ENCODE results near the gene CMTM5.

The CMTM5 gene

DNA sequence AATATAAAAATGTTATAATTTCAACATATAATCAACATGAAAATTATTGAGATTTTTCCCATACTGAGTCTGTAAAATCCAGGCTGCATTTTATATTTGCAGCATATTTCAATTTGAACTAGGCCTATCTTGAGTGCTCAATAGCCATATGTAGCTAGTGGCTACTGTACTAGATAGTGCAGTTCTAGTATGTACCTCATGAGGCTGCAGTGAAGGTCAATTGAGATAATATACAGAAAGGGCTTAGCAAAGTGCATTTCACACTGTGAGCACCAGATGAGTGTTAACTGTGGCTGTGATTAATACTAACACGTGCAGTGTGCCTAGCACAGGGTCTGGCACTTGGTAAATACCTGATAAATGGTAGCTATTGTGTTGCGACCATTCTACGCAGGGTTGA lies 18.8 kb upstream of the CMTM5 start:
- DNase-seq (ENCODE audit: low read depth in 2 of 2): no peak

DNA sequence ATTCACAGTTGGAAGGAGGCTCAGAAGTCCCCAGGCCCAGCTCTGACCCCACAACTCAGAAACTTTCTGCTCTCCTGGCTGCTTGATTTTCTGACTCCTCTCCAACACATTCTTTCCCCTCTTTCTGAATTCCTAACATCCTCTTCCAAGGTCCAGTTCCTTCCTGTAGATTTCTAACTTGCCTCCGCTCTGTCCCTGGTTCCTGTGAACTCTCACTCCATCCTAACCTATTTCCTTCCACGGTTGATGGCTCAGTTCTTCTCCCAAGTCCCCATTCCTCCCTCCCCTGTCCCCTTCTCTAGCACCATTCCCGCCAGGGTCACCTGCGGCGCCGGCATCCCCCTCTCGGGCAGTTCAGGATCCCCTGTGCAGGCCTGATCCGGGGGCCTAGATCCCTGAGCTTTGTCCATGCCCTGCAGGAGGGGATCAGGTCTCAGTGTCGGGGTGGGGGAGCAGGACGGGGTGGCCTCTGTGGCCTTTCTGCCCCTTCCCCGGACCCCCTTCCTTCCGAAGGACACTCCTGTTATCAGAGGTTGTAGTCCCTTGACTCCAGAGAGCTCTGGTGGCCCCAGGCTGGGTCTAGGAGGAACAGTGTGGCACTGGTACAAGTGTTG lies 18.2 kb upstream of the CMTM5 start:
- no peak for DNase-seq (ENCODE audit: low read depth in 2 of 2)

DNA sequence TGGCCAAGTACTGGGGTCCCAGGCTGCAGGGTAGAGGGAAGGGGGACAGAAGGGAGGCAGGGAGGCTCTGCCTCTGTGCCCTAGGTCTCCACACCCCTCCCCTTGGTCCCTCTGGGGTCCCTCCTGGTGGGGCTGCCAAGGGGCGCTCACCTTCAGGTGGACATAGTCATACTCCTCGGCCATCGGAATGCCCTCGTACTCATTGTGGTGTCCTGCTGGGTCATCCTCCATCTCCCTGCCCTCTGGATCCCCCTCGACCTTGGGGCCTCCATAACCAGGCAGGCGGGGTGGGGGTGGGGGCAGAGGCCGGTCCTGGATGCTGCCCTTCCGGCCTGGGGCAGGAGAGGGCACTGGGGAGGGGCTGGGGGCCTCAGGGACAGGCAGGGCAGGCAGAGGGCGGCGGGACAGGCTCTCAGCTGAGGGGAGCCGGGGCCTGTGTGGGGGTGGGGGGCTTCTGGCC lies 17.6 kb upstream of the CMTM5 start:
- DNase-seq (ENCODE audit: low read depth in 2 of 2): no peak

DNA sequence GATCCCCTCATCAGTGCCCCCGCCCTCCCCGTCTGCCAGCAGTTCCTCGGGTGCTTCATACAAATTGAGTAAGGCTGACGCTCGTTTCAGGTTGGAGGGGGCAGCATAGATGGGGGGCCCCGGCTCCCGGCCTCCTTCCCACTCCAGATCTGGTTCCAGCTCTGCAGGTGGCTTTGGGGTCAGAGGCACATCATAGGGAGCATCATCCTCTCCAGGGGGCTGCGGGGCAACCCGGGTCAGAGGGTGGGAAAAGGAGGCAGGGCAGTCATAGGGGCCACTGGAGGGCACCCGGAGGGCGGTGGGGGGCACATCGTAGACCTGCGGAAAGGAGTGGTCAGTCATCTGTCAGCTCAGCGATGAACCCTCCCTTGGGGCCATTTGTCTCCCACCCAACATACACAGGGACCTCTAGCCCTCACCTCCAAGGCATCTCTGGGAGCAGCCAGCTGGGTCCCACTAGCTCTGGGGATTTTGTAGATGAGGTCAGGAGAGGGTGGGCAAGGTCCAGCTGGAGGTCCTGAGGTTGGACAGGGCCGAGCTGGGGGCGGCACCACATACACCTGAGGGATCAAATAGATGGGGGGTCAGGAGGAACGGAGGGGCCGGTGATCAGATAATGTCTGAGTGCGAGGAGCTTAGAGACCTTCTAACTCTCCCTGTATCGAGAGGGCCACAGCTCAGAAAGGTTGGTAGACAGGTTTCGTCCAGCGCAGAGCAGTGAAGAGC lies 17.0 kb upstream of the CMTM5 start:
- DNase-seq (ENCODE audit: low read depth in 2 of 2): no peak

DNA sequence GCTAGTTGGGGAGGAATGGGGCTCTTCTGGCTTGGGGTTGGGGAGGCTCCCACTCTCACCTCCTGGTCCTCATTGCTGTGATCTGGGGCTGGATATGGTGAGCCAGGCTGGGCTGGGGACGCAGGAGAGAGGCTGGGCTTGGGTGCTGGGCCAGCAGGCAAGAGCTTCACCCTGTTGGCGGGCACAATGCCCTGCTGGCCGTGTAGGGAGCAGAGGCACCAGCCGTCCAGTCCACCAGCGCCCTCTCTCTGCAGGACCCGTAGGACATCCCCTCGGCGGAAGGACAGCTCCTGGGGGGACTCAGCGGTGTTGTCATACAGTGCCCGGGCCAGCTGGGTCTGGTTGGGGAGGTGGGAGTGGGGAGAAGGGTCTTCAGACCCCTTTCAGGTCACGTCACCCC lies 16.4 kb upstream of the CMTM5 start:
- no peak for DNase-seq (ENCODE audit: low read depth in 2 of 2)

DNA sequence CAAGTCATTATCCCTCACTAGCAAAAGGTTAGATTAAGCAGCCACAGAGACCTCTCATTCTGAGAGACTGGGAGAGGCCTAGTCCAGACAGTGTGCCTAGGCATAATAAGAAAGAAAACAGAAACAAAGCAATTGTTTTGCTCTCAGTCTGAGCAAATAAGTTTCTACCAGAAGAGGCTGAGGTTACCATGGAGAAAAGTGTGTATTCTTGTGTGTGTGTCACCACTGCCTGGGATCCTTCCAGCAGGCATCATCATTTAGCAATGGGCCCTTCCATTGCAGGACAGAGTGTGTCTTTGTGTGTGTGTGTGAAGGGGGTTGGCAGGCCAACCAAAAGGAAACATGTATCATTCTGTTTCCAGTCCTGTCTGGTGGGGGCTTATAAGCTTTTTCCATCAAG lies 15.5 kb upstream of the CMTM5 start:
- no peak for DNase-seq (ENCODE audit: low read depth in 2 of 2)

DNA sequence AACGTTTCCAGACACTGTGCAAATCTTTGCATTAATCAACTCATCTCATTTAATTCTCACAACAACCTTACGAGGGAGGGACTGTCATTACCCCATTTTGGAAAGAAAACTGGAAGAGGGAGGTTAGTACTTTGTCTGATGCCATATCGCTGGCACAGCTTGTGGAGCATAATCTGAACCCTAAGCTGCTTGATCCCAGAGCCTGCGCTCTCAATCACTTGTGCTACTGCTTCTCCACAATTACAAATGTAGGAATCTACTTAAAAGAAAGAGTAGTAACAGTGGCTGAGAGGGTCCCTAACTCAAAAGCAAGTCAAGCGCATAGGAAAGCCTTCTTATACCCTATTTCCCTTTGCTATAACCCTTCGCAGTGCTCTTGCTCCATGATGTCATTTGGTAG lies 15.1 kb upstream of the CMTM5 start:
- DNase-seq (ENCODE audit: low read depth in 2 of 2): no peak

DNA sequence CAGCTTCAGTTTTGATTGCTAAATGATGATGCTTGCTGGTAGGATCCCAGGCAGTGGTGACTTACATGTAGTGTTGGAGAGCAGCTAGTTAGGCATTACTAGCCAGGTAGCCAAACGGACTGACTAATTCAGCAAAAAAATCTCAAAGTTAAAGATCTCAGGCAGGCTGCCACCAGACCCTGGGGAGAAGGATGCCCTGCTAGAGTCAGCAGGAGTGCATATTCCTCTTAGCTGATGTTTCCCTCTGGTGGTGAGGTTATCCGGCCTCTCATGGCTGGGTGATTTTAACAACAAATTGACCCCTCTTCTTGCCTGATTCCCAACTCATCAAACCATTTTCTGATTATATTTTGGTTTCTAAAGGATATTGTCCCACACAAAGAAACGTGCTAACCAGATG lies 14.6 kb upstream of the CMTM5 start:
- no peak for DNase-seq (ENCODE audit: low read depth in 2 of 2)

DNA sequence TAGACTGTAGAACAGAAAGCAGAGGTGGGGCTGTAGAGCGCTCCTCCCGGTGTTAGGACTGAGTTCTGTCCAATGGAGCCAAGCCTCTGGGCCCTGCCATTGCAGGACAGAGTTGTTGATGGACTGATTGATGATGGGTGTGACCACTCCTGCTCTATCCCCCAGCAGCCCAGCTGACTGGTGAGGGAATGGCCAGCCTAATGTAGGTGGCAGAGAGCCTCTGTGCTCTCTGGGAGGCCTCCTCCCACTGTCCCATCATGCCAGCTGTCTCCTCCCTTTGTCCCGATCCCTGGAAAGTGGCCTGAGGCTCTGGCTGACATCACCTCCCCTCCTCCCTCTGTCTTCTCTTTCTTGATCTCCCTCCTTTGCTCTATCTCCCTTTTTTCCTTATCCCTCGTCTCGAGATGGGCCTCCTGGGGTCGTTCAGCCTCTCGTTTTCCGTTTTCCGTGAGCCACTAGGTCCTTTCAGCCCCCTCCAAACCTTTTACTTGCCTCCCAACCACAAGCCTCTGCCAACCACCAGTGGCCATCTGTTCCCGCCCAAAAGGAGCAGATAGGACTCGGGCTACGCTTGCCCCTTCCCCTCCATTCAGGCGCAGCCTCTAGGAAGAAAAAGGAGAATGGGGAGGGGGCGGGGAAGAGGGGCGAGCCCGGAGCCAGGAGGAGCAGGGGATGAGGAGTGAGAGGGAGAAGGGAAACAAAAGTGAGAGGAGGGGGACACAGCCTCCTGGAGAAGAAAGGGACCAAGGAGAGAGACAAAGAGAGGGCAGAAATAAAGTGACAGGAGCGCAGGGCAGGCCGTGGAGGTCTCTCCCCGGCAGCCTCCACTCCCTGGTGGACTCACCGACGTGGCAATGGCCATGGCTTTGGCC lies 12.4 kb upstream of the CMTM5 start:
- DNase-seq (ENCODE audit: low read depth in 2 of 2): no peak

DNA sequence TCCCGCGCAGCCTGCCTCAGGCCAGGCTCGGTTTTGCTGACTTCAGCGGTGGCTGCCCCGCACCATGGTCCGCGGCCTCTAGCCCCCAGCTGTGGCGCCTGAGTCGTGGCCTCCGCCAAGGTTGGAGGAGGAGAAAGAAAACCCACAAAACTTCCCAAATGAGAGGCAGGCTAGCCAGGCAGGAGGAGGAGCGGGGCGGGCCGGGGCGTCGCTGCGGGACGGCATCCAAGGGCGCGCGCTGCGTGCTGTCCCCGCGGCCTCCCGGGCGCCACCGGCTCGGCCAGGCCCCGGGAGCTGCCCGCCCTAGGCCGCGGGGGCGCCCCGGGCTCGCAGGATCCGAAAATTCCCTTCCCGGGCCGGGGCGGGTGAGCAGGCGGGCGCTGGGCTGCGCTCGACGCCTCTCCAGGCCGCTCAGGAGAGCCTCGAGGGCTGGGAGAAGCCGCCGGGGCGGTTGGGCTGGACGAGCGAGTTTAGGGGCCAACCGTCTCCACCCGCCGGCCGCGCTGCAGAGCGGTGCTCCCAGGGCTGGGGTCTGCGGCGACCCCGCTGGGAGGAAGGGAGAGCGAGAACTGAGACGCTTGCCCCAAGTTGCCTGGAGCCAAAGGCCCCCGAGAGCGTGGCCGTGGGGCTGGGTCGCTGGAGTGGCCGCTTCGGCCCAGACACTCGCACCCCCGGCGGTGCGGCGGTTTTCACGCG lies 11.7 kb upstream of the CMTM5 start, which contains the start of gene EFS:
Gene EFS (minus strand): TSS at position 137 of the 696 bp plus-strand sequence. CDS start 147 bp downstream, outside the sequence.
- no peak for DNase-seq (ENCODE audit: low read depth in 2 of 2)

DNA sequence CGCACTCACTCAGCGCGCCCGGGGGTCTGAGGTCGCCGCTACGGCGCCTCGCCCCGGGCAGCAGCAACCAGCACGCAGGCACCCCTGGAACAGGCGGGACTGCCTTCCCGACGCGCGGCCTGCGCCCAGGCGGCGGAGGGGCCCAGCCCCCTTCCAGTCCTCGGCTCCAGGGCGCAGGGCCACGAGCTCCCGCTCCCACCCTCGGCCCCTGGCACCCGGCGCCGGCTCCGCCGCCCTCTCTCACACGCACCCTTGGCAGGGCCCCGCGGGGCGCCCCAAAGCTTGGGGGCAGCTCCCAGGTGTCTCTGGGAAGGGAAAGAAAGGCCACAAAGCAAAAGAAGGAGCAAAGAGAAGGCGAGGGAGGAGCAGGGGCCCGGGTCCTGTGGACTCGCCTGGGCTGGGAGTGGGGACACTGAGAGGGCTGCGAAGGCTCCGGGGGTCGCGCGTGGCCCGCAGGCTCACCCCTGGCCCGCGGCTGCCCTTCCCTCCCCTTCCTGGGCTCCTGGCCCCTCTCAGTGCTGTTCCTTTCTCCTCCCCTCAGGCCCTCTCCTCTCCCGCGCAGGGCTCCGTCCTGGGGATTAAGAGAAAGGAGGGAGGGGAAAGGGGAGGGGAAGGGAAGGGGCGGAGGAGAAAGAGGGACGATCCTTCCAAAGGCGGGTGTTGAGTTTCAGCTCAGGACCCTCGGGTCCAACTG lies 11.0 kb upstream of the CMTM5 start:
- no peak for DNase-seq (ENCODE audit: low read depth in 2 of 2)

DNA sequence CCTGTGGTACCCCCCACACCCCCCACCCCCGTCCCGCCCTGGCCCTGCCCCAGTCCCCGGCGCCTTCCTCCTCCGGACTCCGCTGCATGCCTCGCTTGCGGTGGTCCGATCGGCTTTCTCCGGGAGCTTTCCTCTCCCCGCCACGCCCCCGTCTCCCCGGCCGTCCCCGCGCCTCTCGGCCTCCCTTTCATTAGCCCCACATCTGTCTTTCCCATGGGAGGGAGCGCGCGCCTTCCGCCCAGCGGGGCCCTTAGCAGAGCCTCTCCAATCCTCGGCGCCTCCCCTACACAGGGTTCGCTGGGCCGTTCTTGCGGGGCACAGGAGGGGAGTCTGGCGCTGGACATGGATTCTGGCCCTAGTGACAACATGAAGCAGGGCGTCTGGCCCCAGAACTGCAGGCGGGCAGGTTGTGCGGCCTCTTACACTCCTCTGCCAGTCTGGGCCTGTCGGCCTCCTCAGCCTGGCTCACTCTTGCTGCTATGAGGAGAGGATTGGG lies 10.4 kb upstream of the CMTM5 start:
- DNase-seq (ENCODE audit: low read depth in 2 of 2): no peak

DNA sequence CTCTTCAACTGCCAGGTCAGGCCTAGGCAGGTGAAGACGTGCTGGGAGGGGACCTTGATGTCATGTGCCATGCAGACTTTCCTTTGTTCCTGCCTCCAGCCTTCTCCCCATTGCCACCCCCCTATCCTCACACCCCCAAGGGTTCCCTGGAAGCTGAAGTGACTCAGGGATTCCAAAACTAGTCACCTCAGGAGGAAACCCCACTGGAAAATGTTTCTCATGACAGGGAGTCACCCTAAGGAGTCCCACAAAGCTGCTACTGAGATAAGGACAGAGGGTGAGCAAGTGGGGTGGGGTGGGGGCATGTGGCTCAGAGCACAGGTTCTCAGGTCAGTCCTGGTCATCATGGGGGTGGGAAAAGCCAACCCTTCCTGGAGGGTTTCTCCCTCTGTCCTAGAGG lies 6.6 kb upstream of the CMTM5 start:
- no peak for DNase-seq (ENCODE audit: low read depth in 2 of 2)

DNA sequence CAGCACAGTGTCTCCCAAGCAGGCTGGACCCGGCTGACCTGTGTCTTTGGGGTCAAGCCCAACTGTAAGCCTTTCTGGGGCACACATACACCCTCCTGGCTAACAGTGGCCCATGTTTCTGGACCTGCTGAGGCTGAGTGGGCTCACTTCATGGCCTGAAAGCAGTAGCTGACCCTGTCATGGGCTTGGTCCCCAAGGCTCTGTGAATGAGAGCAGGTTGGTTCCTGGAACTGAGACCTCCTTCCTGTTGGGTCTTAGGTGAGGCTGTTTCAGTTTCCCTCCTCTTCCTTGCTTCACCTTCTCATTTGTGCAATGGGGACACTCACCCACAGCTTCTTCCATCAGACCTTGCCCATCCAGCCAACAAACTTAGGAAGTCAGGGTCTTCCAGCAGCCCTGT lies 5.0 kb upstream of the CMTM5 start:
- DNase-seq (ENCODE audit: low read depth in 2 of 2): no peak

DNA sequence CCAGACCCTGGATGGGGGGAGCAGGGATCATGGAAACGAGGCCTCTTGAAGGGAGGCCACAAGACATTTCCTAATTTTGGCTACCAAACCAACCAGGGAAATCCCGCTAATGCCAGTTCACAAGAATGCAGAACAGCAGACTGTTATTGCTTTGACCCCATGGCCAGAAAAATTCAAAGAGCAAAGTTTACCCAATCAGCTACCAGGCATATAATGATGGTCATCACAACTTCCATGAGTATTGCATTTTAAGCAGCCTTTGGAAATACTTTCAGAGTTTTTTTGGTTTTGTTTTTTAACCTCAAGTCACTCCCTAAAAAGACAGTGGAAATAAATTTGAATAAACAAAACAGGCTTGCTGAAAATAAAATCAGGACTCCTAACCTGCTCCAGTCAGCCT lies 4.3 kb upstream of the CMTM5 start, which contains the start of gene IL25:
Gene IL25 (plus strand): TSS at position 301 of the 400 bp plus-strand sequence.
- DNase-seq (ENCODE audit: low read depth in 2 of 2): no peak

DNA sequence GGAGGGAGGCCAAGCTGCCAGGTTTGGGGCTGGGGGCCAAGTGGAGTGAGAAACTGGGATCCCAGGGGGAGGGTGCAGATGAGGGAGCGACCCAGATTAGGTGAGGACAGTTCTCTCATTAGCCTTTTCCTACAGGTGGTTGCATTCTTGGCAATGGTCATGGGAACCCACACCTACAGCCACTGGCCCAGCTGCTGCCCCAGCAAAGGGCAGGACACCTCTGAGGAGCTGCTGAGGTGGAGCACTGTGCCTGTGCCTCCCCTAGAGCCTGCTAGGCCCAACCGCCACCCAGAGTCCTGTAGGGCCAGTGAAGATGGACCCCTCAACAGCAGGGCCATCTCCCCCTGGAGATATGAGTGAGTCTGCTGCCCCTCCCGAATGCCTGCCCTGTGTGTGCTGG lies 3.8 kb upstream of the CMTM5 start:
- DNase-seq (ENCODE audit: low read depth in 2 of 2): no peak

DNA sequence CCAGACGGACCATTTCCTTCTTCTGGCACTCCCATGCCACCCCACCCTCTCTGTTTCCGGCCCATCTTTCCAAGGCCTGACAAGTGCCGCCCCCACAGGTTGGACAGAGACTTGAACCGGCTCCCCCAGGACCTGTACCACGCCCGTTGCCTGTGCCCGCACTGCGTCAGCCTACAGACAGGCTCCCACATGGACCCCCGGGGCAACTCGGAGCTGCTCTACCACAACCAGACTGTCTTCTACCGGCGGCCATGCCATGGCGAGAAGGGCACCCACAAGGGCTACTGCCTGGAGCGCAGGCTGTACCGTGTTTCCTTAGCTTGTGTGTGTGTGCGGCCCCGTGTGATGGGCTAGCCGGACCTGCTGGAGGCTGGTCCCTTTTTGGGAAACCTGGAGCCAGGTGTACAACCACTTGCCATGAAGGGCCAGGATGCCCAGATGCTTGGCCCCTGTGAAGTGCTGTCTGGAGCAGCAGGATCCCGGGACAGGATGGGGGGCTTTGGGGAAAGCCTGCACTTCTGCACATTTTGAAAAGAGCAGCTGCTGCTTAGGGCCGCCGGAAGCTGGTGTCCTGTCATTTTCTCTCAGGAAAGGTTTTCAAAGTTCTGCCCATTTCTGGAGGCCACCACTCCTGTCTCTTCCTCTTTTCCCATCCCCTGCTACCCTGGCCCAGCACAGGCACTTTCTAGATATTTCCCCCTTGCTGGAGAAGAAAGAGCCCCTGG lies 1.2 kb upstream of the CMTM5 start:
- DNase-seq (ENCODE audit: low read depth in 2 of 2): no peak

DNA sequence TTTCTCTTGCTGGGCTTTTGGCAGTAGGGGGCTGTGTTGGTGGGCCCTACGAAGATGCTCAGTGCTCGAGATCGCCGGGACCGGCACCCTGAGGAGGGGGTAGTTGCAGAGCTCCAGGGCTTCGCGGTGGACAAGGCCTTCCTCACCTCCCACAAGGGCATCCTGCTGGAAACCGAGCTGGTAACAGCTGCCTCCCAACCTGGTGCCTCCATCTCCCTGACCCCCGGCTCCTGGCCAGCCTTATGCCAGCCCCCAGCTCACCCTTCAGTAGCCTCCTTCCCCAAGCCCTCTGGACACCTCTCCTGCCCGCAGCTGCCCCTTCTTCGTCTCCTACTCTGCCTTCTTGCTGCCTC lies 328 bp downstream of the CMTM5 start:
- no peak for DNase-seq (ENCODE audit: low read depth in 2 of 2)

DNA sequence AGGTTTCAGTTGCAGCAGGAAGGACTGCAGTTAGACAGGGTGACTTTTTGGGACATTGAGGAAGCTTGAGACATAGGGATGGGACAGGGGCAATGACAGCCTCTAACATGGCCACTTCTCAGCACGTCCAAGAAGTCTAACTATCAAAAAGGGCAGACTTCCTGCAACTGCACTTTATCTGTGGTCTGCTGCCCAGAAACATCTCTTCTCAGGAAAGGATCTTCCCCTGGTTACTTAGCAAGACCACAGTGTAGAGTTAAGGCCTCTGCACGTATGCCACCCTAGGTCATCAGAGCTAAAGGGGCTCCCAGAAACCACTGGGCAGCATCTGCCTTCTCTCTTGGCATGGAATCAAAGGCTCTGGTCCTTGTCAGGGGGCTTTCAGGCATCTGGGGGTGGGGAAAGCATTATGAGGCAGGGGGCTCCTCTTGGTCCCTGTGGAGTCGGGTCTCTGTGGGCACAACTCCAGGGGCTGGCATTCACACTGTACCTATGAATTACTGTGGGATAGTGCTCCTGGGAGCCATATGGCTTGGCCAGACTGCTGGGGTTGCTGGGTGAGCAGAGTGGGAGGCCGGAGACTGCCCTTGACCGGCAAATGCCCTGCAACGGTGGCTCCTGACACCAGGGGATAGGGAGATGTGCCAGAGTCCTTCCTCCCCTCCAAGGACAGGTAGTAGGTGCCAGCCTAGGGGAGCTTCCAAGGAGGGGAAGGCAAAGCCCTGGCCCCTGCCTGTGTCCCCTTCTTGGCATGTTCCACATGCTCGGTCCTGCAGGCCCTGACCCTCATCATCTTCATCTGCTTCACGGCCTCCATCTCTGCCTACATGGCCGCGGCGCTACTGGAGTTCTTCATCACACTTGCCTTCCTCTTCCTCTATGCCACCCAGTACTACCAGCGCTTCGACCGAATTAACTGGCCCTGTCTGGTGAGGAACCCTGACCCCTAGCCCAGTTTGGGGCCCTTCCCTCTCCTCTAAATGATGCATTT lies 1.0 kb downstream of the CMTM5 start:
- no peak for DNase-seq (ENCODE audit: low read depth in 2 of 2)
